HFF-Myc (cell line): ENCODE data around the gene GPR153.

Source experiments
- DNase-seq: peaks from one replicate; pipeline ENCODE4 v3.0.0-alpha.2; 2011; ENCODE audit warnings: low read depth; ENCODE audit errors: extremely low read depth
- H3K4me3 ChIP-seq: replicated peaks from 2 replicates; pipeline ENCODE4 v1.5.1; 2011; ENCODE audit warnings: low read depth, mild to moderate bottlenecking, control low read depth, low read length
- TF ChIP-seq, protein P1 (sequence below): IDR thresholded peaks from 2 replicates; pipeline ENCODE4 v1.5.1; 2012; ENCODE audit warnings: mild to moderate bottlenecking, low read depth, low read length, control low read depth; ENCODE audit errors: missing control alignments

GPR153 gene

DNA sequence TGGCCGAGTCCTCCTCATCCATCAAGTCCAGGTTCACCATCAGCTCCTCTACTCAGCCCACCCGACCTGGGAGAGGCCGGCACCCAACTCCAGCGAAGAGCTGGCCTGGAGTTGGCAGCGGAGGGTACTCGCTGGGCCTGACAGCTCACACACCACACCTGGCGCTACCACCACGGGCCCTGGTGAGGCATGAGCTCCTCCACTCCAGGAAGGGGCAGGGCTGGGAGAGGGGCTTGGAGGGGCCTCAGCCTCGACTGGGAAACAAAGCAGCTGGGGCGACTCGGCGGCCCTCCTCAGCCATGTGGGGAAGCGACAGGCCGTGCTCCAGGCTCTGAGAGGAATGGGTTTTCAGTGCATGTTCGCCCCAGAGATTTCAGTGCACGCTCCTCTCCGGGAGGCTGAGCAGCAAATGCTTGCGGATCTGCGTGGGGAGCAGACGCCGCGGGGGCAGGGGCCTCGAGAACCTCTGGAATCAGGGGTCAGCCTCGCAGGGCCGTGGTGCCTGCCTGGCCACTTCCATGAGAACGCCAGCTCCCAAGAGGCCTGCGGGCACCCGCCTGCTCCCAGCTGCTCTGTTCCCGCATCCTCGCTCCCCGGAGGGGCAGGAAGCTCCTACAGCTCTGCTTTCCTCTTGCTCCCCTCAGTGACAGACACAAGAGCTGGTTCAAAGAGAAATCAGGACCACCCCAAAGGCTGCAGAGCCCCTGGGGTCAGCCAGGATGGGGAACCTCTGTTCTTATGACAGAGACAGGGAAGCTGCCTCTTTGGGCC lies 18.9 kb upstream of the GPR153 start:
- TF ChIP-seq, protein P1, sequence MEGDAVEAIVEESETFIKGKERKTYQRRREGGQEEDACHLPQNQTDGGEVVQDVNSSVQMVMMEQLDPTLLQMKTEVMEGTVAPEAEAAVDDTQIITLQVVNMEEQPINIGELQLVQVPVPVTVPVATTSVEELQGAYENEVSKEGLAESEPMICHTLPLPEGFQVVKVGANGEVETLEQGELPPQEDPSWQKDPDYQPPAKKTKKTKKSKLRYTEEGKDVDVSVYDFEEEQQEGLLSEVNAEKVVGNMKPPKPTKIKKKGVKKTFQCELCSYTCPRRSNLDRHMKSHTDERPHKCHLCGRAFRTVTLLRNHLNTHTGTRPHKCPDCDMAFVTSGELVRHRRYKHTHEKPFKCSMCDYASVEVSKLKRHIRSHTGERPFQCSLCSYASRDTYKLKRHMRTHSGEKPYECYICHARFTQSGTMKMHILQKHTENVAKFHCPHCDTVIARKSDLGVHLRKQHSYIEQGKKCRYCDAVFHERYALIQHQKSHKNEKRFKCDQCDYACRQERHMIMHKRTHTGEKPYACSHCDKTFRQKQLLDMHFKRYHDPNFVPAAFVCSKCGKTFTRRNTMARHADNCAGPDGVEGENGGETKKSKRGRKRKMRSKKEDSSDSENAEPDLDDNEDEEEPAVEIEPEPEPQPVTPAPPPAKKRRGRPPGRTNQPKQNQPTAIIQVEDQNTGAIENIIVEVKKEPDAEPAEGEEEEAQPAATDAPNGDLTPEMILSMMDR, result no peak
- DNase-seq, result no peak
- H3K4me3 ChIP-seq, result no peak overlapping the region

DNA sequence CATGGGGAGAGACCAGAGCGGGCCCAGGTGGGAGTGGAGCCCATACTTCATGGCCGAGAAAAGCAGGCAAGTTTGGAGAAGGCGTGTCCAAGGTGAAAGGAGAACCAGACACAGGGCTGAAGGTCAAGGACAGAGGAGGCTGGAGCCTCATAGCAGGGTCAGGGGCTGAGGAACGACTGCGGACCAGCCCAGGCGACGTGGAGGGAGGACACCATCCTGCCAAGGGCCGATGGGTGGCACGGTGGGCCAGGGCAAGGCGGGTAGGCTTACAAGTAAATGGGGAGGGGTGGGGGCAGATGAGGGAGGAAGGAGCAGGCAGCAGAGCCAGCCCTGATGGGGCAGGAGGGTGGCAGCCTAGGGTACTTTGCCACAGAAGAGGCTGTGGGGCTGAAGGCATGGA lies 18.2 kb upstream of the GPR153 start:
- no peak overlapping the region for H3K4me3 ChIP-seq
- TF ChIP-seq, protein P1, result no peak
- no peak for DNase-seq

DNA sequence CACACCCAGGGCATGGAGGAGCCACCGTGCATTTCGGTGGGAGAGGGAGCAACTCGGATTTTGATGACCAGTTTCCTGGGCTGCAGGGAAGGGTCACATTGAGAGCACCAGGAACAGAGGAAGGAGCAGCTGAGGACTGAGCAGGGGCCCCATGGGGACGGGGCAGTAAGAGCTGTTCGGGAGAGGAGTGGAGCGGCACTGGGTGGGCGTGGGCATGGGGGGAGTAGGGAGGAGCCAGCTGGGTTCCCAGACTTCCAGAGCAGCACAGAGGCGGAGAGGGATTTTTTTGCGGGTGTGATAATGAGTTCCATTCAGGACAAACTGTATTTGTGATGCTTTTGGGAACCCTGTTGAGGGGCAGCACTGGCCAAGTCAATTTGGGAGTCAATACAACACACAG lies 17.4 kb upstream of the GPR153 start:
- H3K4me3 ChIP-seq, result no peak overlapping the region
- DNase-seq, result no peak
- TF ChIP-seq, protein P1, result no peak

DNA sequence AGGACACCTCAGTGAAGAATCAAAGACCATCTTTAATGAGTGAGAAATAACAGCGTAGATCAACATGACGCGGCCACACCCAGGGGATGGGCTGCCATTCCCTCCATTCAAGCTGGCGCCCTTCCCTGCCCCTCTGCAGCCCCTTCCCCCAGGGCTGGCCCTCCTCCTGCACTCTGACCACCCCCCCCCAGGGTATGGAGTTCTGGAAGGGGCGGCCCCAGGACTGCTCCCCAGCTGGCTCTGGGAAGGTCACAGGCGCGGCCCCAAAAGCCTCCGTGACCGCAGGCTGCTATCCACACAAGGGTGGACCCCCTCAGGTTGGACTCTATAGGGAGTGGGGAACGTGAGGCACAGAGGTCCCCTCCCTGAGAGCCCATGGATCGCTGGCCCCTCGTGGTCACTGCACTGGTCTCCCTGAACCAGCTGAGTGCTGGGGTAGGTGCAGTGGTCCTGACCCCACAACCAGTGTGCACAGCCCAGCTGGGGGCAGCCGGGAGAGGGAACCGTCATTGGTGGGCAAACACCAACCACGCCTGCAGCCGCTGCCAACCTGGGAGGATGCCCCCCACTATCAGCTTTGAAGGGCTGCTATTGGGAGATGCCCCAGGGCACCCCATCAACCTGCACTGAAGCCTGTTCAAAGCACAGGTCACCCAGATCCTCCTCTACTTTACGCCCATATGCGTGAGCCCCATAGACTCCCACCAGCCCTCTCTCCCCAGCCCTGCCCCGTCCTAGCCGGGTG lies 16.1 kb upstream of the GPR153 start:
- no peak overlapping the region for H3K4me3 ChIP-seq
- TF ChIP-seq, protein P1, result no peak
- DNase-seq, result no peak

DNA sequence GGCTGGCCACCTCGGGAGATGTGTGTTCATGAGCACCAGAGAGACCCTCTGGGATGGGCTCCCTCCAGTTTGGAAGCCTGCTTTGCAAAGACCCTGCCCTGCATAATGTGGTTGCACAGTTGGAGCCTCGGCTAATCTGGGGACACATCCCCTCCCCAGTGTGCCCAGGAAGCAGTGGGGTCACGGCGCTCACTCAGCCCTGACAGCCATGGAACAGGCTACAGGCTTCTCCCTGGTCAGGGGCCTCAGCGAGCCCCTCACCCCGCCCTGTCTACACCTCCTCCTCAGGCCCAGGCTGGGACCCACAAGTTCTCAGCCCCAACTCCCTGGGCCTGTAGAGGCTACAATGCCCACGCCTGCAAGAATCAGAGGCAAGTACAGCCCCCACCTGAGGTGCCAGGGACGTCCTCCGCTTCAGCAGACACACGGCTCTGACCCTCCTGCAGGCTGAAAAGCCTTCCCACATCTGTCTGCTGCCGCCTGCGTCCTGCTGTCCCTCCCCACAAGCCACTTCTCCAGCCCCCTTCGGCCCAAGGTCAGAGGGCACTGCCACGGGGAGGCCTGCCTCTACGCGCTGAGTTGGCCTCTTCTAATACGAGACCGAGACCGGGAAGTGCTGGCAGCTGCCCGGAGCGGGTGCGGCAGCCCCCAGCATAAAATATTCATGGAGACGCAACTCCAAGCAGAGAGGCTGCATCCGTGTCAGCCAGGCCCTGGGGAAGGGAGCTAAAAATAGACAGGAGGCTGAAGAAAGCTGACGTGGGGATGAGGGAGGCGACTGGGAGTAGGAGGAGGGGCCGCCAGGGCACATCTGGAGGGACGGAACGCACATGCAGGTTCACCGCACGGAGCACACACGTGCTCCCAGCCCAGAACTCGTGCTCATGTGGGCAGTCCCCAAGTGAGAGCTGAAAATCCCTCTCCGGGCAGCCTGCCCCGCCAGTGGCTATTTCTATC lies 15.2 kb upstream of the GPR153 start:
- peak; percentile 87 for DNase-seq
- H3K4me3 ChIP-seq, result no peak overlapping the region
- TF ChIP-seq, protein P1, result no peak

DNA sequence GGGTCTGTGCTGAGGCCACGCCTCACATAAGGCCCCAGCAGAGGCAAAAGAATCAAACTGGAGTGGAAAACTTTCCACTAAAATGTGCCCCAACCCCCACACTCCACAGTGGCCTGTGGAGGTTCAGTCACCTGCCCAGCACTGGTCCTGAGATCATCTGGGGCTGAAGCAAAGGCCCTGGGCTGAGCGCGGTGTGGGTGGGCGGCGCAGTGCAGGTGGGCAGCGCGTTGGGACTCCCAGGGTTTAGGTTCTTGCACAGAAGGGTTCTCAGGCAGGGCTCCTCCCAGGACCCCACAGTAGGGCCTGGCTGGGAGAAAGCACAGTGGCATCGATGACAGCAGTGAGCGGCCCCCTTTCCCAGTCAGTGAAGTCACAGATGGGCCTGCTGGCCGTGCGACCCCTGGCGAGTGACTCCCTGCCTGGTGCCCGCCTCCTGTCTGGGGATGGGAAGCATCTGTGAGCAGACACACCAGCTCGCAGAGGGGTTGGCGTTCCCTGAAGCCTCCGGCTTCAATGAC lies 13.8 kb upstream of the GPR153 start:
- no peak overlapping the region for H3K4me3 ChIP-seq
- DNase-seq, result no peak
- TF ChIP-seq, protein P1, result no peak
